ENCODE results near the gene POLR1A.

The POLR1A gene

DNA sequence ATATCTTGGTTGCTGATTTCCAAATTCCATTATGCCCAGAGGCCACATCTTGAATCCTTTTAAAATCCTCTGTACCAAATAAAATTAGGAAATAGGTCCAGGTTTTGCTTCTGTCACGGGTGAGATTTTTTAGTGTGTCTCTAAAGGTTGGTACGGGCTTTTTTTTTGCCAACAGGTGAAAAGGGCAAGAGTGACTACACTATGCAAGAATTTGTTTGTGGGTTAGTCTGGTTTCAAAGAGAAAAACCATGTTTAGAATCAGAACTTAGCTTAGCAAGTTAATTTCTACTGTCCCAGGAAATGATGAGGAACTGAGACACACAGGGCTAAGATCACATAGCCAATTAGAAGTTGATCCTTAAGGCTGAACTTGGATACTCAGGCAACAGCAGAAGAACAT is 41.7 kb downstream of the POLR1A start:
- no peak for DNase-seq

DNA sequence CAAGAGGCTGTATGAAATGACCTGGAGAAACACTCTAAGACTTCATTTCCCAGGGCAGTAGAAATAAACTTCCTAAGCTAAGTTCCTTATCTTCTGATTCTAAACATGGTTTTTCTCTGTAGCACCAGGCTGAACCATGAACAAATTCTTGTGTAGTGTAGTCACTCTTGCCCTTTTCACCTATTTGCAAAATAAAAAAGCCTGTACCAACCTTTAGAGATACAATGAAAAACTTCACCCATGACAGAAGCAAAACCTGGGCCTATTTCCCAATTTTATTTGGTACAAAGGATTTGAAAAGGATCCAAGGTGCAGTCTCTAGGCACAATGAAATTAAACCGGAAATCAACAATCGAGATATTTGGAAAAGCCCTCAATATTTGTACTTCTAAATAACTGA is 43.6 kb downstream of the POLR1A start:
- peak; percentile 33 for DNase-seq

DNA sequence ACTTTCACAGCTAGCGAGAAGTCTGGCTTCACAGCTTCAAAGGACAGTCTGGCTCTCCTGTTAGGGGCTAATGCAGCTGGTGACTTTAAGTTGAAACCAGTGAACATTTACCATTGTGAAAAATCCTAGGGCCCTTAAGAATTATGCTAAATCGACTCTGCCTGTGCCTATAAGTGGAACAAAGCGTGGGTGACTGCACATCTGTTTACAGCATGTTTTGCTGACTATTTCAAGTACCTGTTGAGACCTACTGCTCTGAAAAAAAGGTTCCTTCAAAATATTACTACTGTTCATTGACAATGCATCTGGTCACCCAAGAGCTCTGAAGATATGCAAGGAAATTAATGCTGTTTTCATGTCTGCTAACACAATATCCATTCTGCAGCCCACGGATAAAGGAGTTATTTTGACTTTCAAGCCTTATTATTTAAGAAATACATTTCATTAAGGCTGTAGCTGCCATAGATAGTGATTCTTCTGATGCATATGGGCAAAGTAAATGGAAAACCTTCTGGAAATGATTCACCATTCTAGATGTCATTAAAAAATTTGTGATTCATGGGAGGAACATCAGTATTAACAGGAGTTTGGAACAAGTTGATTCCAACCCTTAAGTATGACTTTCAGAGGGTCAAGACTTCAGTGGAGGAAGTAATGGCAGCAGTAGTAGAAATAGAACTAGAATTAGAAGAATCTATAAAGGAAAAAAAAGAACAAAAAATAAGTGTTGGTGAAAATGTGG is 48.9 kb downstream of the POLR1A start:
- DNase-seq: peak; percentile 33

DNA sequence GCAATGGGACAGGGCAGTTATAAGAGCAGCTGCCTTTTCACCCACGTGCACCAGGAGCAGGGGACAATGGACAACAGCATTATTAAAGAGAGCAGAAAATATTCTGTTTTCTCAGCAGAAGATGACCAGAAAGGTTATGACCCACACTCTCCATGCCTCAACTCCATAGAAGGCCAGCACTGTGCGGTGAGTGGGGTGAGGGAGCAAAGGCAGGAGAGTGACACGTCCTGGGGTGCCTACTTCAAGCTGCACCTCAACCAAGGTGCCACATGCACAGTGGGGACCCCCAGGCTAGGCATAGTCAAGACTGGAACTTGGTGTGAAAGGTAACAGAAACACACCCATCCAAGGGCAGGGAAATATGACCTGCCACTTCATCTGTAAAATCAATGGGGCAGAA is 50.4 kb downstream of the POLR1A start:
- DNase-seq: no peak

DNA sequence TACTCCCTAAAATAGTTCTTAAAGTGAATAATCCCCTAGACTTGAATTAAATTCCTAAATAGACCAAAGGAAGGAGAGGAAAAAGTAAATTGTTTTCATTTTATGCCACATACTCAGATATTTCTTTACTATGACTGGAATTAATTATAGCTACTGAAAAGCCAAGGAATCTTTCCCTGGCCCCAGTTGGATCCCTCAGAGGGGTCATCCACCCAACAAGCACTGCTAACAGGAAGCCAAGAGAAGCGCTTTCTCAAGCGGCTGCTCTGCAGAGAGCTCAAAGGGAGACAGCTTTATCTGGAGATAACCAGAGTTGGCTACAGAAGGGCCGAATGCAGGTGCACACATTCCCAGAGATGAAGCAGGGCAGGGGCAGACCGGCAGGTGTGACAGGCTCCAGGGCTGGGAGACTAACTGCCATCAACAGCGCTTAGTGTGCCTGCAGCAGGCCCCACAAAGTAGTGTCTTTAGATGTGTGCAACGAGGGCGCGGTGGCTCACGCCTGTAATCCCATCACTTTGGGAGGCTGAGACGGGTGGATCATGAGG is 51.1 kb downstream of the POLR1A start:
- DNase-seq: peak; percentile 81

DNA sequence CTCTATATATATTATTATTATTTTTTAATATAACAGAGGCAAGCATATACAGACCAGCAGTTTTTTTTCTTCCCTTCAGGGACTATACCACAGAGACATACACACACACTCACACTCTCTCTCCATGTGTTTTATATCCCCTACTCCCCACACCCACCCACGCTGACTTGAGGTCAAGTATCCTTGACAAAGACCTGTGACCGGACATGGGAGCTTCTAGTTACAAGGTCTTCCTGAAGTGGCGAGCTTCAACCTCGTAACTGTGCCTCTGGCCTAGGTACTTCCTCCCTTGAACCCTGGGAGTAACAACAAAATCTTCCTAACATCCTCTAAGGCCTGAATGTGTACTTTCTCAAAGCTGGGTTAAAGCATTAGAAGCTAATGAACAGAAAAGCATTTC is 52.5 kb downstream of the POLR1A start:
- no peak for DNase-seq

DNA sequence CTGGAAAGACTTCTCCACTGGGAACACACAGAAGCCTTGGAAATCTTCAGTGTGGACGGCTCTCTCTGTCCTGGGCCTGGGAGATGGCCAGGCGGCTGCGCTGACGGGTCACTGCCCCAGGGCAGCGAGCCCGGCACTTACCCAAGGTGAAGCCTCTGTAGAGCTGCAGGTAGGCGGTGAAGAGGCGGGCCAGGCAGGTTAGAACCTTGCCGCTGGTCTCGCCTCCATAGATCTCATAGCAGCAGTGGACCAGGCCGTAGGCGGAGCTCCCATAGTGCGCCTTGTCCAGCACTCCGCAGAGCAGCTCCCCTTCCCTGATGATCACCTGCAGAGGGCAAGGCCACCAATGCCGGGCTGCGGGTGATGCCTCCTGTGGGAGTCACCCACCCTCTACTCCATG is 53.0 kb downstream of the POLR1A start:
- no peak for DNase-seq

DNA sequence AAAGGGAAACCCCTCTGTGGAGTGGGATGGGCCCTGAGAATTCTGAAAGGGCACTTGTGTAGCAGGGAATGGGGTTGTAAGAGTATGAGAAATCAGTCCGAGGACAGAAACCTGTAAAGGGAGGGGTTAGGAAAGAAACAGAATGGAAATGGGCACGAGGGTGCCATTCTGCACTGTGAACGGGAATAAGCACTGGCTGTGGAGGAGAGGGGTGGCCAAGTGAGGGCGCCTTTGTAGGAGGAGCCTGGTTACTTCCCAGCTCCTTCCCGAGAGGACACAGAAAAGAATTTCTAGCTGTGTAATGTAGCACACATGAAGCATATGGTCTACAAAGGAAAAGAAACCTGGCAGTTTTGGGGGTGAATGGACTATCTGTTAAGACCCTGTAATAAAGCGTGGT is 53.4 kb downstream of the POLR1A start:
- no peak for DNase-seq

DNA sequence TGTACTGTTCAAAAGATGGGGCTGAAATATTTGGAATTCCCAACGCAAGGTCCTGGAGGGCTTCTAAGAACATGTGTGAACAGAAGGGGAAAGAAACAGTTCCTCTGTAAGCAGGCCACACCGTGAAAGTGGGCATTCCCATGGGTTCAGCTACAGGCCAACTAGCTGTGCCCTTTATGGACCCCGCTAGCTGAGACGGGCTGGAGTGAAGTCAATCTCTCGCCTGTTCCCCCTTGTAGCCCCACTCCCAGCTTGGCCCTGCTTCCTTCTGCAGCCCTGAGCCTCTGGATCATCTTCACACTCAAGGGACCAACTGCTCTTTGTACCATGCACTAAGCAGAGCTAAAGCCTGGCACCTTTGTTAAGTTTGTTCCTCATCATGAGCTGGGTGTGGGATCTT is 55.4 kb downstream of the POLR1A start:
- DNase-seq: no peak

DNA sequence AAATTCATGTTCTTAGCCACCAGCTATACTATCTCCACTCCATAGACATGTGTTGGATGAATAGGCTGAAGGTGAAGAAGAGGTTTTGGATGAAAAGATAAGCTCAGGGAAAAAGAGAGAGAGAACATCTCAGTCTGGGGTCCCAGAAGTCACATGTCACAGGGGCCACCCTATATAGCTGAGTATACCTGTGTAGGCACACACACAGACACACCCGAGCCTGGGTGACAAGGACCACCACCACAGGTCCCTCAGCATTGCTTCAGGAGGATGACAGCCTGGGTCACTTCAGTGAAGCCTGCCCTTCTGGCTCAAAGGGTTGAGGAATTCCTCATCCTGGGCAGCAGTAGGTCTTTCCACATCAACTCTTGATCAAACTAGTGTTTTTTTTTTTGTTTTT is 56.2 kb downstream of the POLR1A start:
- no peak for DNase-seq

DNA sequence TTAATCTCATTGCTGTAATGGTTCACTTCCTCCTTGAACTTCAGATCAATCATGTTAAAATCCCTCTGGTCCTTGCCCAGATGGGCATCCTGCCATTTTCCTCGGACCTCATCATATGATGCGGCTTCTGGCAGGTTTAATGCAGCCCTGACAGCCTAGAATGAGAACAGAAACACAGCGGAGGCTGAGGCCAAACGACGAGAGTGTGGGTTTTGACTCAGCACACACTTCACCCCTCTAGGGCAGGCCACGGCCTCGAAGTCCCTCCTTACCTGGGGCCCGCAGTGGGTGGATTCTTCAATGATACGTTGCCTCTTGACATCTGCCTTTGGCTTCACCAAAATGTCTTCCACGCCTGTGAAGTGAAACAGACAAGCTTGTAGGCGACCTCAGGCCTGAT is 56.8 kb downstream of the POLR1A start:
- no peak for DNase-seq

DNA sequence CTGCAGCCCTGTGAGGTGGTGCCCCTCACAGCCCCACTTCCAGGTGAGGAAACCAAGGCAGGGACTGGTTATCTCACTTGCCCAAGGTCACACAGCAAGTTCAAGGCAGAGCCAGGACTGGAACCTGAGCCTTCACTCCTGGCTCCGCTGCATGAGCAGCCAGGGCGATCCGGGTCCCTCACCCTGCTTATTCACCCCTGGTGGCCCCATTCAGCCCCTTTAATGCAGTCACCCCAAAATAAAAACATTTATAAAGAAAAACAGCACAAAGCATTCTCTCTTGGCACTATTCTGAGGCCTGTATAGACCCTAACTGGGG is 57.3 kb downstream of the POLR1A start:
- DNase-seq: no peak

DNA sequence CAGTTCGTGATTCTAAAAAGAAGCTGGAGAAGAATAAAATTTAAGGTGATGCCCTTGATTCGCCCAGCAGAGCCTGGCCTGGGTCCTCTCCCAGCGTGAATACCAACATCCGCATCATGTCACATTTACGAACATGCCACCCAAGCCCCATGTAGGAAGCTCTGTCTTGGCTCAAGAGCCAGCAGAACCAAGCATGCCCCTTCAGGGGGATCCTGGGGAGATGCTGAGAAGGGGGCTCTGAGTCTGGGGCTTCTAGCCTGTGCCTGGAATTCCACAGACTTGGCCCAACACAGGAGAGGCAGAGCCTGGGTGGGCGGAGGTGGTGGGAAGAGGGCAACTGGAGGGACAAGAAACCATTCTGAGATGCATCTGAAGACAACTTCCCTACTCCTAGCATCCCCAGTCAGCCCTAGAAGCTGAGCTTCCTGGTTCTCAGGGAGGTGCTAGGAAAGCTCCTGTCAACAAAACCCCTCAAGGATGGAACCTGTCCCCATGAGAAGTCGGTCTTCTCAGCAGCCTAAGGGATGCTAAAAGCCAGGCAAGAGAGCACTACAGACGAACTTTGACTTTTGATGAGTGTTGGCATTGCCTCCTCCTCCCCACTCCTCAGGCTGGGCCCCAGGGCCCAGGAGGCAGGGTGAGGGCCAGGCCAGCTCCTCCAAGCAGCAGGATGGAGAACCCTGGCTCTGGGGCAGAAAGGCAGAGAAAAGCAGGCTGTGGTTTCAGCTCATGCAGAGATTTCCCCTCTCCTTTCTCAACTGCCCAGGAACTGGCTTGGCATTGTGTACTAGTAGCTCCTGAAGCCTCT is 57.9 kb downstream of the POLR1A start:
- no peak for DNase-seq

DNA sequence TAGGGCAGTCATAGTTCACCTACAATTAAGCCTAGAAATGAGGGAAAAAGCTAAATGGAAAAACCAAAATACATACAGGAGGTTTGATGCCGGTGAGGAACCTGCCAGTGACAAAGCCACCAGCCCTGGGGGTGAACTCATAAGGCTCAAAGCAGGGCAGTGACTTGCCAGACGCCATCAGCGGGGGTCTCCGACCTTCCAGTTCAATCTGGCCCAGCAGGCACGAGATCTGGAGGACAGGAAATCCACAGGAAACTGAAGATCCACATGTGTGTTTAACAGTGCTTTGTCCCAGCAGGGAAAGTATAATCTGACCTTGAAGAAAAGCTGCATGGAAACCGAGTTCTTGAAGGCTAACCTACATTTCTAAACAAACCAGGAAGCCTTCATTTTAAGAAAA is 60.1 kb downstream of the POLR1A start:
- no peak for DNase-seq

DNA sequence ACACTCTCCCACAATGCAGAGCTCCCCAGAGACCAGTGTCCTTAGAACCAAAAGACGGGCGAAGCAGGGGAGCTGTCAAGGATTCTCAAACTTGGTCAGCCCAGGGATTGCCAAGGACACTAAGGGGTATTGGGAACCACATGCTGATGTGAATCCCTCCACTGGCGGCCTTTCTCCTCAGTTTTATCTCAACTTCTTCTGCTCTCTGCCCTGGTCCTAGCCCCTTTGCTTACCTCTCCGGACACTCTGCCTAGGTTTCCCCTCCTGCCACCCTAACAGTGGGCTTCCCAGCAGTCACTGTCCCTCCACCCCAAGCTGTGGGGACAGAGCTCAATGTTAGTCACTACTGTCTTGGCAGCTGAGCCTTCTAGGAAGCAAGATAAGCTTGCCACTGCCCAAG is 61.1 kb downstream of the POLR1A start:
- no peak for DNase-seq

DNA sequence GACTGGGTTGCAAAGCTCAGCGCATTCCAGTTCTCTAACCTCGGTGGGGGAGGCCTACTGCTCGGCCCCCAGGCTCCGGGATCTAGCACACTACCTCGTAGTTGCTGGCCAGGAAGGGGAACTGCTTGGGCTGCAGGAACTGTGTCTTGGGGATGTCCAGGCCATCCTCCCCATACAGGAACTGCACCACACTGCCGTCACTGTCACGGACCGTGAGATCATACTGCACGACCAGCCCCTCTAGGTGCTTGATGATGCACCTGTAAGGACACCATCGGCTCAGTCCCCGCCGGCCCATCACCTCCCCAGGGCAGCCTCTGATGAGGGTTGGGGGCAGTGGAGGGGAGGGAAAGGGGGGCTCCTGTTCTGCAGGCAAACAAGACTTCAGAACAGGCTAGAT is 61.6 kb downstream of the POLR1A start:
- no peak for DNase-seq

DNA sequence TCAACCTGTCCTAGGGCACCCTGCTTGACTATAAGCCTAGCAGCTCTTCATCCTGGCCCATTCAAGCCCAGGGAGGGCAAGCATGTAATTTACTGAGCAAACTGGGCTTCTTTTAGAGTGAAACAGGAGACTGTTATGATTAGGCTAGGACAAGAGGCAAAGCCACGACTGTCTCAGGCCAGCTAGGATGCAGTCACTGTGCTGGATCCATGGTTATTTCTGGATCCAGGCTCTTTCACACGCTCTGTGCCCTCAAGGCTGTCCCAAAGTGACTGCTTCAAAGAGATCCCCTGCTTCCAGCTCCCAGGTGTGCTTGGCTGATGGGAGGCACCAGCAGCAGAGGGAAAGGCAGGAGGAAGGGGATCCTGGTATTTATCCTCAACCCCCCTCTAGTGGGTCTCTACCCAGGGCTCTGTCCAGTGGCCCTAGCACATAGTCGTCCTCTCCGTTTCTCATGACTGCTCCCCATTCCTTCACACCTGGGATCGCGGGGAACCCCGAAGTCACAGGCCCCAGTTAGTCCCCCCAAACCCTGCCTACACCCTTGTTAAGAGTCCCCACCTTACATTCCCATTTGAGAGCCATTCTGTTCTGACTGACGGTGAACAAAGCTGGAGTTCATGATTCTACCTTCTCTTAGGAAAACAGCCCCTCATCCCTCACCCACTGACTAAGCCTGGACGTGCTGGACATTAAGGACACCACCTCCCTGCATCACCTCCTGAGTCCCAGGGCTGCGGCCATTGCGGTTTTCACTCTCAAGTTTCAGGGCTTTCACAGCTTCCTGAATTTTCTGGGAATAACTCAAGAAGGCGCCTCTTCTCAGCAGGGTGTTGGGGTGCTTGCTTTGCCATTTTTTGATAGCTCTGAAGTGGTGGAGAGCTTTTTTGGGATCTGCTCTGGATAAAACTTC is 63.2 kb downstream of the POLR1A start:
- DNase-seq: no peak

DNA sequence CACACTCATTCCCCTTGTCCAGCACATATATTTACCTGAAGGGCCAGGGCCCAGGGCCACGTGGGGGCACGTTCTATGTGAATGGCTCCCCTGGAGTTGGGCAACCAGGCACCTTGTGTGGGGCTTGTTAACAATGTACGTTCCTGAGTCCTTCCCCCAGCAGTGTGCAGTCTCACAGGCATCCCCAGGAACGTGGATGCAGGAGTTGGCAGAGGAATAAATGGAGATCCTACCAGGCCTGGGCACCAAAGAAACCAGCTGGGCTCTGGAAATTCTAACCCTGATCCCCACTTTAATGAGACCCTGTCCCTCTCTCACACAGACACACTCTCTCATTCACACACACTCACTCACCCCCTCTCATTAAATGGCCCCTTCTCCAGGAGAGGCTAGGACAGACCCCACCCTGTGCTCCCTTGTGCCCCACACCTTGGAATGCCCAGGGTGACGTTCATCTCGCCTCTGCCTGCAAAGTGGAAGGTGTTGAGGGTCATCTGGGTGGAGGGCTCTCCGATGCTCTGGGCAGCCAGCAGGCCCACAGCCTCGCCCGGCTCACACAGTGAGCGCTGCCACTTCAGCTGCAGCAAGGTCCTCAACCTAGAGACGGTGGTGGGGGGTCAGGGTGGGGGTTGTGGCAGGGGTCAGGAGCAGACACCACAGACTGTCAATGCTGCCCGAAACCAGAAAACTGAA is 65.6 kb downstream of the POLR1A start:
- no peak for DNase-seq

DNA sequence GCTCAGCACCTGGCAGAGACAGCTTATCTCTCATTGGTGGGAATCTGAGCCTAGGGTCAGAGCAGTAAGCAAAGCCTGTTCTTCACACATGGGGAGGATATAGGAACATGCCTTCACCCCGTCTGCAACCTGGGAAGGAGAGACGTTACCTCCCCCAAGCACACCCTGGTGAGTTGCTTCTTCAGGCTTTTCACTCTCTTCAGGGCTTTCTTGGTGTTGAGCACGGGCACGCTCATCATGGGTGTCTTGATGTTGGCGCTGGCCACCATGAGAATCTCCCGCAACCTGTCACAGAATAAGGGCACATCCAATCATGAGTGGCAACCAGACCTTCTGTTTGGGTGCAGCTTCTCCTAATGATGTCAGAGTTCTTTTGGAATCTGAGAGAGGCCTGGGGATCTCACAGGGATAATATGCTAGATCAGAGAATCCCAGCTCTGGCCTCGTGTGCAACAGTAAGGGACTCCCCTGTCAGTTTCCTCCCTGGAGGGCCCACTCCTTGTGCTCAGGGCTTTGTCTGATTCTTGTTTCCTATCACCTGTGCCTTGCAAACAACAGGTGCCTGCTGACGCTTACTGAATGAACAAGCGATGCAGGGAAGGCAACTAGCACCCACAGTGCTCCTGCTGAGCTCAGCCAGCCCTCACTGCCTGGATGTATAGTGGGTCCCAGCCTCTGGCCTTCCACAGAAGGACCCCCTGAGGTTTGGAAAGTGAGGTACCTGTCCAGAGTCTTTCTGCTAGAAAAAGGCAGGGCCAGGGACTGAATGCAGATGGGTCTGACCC is 66.3 kb downstream of the POLR1A start:
- no peak for DNase-seq

DNA sequence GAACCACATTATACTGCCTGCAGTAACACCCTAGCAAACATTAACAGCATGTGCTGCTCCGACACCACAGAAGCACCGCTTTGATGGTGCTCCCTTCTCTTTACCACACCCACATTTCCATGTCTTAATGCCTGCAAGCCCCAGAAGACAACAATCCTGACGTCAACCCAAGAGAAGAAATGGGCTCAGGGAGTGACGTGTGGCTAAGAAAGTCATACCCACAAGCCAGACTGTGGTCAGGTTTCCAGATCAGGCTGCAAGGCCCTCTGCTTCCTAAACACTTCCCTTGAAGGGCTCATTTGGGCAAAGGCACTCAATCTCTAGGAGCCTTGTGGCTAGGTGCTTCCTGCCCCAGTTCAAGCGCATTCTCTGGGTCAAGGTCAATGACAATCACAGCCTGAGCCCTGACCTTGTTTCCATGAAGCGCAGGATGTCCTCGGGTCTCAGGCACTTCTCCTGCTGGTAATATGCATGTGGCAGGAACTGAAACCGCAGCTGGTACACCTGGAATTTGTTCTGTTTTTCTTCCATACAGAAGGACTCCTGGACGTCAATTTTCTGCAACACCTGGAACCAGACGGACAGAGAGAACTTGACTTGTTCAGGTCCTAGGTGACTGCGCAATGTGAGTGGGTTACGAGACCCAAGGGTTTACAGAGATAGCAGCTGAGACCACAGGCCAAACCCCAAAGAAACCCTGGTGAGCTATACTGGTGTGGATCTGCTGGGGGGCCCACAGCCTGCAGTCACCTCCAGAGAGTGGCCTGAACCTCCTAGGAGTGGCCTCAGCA is 67.2 kb downstream of the POLR1A start:
- DNase-seq: peak; percentile 46

DNA sequence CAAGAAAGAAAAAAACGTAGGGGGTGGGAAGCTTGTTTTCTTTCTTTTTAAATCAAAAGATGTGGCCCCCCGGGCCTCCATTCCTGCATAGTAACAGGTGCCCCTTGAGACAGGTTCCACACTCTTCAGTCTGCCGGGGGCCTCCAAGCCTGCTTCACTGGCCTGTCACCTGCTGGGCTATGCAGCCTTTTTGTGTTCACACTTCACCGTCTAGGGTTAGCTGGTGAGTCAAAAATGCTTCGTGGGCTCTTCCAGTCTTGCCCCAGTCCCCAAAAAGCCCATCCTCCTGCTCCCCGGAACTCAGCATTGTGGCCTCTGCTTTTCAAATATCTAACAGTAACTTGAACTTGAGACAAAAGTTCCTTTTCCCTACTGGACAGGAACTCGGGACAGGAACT is 67.9 kb downstream of the POLR1A start:
- no peak for DNase-seq

Measured in fibroblast of skin of back (primary cell).